ENCODE measurements around the gene STXBP5.

DNA sequence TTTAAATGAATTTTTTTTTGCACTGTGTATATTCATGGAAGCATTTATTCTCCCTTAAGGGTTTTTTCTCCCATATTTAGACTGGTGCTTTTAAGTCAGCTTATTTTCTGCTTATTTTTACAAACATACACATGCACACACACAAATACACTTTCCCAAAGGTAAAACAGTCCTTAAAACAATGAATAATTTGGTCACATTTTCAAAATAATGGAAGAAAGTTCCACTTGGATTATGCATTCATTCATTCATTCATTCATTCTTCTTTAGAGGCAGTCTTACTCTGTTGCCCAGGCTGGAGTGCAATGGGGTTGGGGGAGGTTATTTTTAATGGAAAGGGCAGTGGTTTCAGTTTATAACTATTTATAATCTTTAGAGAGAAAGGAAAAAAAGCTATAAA lies 69.8 kb downstream of the STXBP5 start:
- TF ChIP-seq, protein P1, sequence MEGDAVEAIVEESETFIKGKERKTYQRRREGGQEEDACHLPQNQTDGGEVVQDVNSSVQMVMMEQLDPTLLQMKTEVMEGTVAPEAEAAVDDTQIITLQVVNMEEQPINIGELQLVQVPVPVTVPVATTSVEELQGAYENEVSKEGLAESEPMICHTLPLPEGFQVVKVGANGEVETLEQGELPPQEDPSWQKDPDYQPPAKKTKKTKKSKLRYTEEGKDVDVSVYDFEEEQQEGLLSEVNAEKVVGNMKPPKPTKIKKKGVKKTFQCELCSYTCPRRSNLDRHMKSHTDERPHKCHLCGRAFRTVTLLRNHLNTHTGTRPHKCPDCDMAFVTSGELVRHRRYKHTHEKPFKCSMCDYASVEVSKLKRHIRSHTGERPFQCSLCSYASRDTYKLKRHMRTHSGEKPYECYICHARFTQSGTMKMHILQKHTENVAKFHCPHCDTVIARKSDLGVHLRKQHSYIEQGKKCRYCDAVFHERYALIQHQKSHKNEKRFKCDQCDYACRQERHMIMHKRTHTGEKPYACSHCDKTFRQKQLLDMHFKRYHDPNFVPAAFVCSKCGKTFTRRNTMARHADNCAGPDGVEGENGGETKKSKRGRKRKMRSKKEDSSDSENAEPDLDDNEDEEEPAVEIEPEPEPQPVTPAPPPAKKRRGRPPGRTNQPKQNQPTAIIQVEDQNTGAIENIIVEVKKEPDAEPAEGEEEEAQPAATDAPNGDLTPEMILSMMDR (IDR thresholded peaks at IDR 0.05): no peak
- no peak for TF ChIP-seq POLR2A (IDR thresholded peaks at IDR 0.05)

Data from body of pancreas (tissue), 4 donors.